ENCODE data around the gene MN1. TPM values are rescaled to one million over a fixed set of nuclear protein-coding genes. Genes with fewer than 3 reads are reported as not detected.

The MN1 gene
- total and polyA plus RNA-seq, 2 donors (not counting 1 experiment from before 2014, with no cell fraction given): 2.8 to 7.4 TPM

GRCh38 chr22:27839057-27839660 is 37.6 kb upstream of the MN1 start:
- no peak overlapping the region for H3K27ac ChIP-seq (ENCODE audit: insufficient read depth, low read length)

DNA sequence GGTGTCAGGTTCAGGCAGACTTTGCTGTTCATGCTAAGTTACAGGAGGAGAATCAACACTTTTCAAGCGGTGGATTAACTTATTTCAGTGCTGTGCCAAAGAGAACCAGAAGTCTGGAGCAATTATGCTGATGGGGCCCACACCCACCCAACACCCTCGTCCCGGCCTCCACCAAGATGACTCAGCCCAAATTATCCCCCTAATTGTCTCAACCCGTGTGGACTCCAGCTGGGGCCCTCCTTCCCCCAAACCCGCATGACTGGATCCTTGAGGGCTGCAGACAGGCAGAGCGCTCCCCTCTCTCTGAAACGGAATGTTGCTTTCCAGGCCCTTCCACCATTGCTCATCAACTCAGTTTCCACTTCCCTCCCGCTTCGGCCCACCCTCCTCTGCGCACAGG is 34.6 kb upstream of the MN1 start:
- Histone ChIP-seq H3K27me3 (ENCODE audit: control insufficient read depth, insufficient read depth, low read length) (no peaks in the 10 kb centered on the region), H3K9ac (ENCODE audit: insufficient read depth, low read length) (no peak overlapping the region), H3K36me3 (ENCODE audit: control insufficient read depth, insufficient read depth, low read length) (no peaks in the 10 kb centered on the region), H3K79me2 (ENCODE audit: control insufficient read depth, insufficient read depth, low read length) (no peaks in the 10 kb centered on the region), H3K4me1 (ENCODE audit: control insufficient read depth, extremely low read depth, insufficient read depth, low read length) (peaks cover 4% of the 10 kb centered on the region), H4K20me1 (ENCODE audit: control insufficient read depth, extremely low read depth, insufficient read depth, low read length) (no peaks in the 10 kb centered on the region), H2AFZ (ENCODE audit: low read length) (no peak overlapping the region), H3K4me3 (replicated peaks in 1 of 4; ENCODE audit: control extremely low read depth in 1 of 4, insufficient read depth in 1 of 4, low read depth in 3 of 4, low read length in 4 of 4) (no peak overlapping the region), H3K4me2 (ENCODE audit: extremely low read depth, insufficient read depth, low read length) (no peak overlapping the region), H3K9me3 (ENCODE audit: control insufficient read depth, insufficient read depth, low read depth, low read length) (no peaks in the 10 kb centered on the region), H3K27ac (ENCODE audit: insufficient read depth, low read length) (no peak overlapping the region)
- DNase-seq (ENCODE audit: low read depth in 2 of 2): peak in 1 of 2 donors; percentile 22
- no peak for TF ChIP-seq EZH2 (IDR thresholded peaks at IDR 0.05; ENCODE audit: low read length, missing control alignments)
- TF ChIP-seq, protein P1, sequence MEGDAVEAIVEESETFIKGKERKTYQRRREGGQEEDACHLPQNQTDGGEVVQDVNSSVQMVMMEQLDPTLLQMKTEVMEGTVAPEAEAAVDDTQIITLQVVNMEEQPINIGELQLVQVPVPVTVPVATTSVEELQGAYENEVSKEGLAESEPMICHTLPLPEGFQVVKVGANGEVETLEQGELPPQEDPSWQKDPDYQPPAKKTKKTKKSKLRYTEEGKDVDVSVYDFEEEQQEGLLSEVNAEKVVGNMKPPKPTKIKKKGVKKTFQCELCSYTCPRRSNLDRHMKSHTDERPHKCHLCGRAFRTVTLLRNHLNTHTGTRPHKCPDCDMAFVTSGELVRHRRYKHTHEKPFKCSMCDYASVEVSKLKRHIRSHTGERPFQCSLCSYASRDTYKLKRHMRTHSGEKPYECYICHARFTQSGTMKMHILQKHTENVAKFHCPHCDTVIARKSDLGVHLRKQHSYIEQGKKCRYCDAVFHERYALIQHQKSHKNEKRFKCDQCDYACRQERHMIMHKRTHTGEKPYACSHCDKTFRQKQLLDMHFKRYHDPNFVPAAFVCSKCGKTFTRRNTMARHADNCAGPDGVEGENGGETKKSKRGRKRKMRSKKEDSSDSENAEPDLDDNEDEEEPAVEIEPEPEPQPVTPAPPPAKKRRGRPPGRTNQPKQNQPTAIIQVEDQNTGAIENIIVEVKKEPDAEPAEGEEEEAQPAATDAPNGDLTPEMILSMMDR (conservative IDR thresholded peaks at IDR 0.05 in 1 of 2, IDR thresholded peaks at IDR 0.05 in 1 of 2; ENCODE audit: low read depth in 1 of 2, low read length in 2 of 2): no peak

More at GRCh38 chr22:27839057-27839660, 37.6 kb upstream of the MN1 start:
- no peak for DNase-seq (ENCODE audit: low read depth in 2 of 2)
- no peak overlapping the region for H3K9ac ChIP-seq (ENCODE audit: insufficient read depth, low read length)
- peaks cover 4% of the 10 kb centered on the region for H3K4me1 ChIP-seq (ENCODE audit: control insufficient read depth, extremely low read depth, insufficient read depth, low read length)
- H3K27me3 ChIP-seq (ENCODE audit: control insufficient read depth, insufficient read depth, low read length): no peaks in the 10 kb centered on the region
- H3K4me3 ChIP-seq (replicated peaks in 1 of 4; ENCODE audit: control extremely low read depth in 1 of 4, insufficient read depth in 1 of 4, low read depth in 3 of 4, low read length in 4 of 4): no peak overlapping the region
- no peaks in the 10 kb centered on the region for H3K36me3 ChIP-seq (ENCODE audit: control insufficient read depth, insufficient read depth, low read length)
- H3K4me2 ChIP-seq (ENCODE audit: extremely low read depth, insufficient read depth, low read length): no peak overlapping the region
- H4K20me1 ChIP-seq (ENCODE audit: control insufficient read depth, extremely low read depth, insufficient read depth, low read length): no peaks in the 10 kb centered on the region
- H3K9me3 ChIP-seq (ENCODE audit: control insufficient read depth, insufficient read depth, low read depth, low read length): no peaks in the 10 kb centered on the region
- no peak overlapping the region for H2AFZ ChIP-seq (ENCODE audit: low read length)
- TF ChIP-seq, protein P1 (conservative IDR thresholded peaks at IDR 0.05 in 1 of 2, IDR thresholded peaks at IDR 0.05 in 1 of 2; ENCODE audit: low read depth in 1 of 2, low read length in 2 of 2): no peak
- no peak for TF ChIP-seq EZH2 (IDR thresholded peaks at IDR 0.05; ENCODE audit: low read length, missing control alignments)
- H3K79me2 ChIP-seq (ENCODE audit: control insufficient read depth, insufficient read depth, low read length): no peaks in the 10 kb centered on the region

DNA sequence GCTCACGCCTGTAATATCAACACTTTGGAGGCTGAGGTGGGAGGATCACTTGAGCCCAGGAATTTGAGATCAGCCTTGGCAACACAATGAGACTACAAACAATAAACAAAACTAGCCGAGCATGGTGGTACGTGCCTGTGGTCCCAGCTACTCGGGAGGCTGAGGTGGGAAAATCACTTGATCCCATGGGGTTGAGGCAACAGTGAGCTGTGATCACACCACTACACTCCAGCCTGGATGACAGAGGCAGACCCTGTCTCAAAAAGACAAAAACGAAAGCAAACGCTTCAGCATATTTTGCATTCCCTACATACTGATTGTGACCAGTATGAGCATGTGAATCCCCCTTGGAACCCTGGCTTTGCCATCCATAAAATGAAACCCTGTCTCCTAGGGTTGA is 33.9 kb upstream of the MN1 start:
- Histone ChIP-seq H3K36me3 (ENCODE audit: control insufficient read depth, insufficient read depth, low read length) (no peaks in the 10 kb centered on the region), H3K9ac (ENCODE audit: insufficient read depth, low read length) (no peak overlapping the region), H3K9me3 (ENCODE audit: control insufficient read depth, insufficient read depth, low read depth, low read length) (no peaks in the 10 kb centered on the region), H3K4me3 (replicated peaks in 1 of 4; ENCODE audit: control extremely low read depth in 1 of 4, insufficient read depth in 1 of 4, low read depth in 3 of 4, low read length in 4 of 4) (no peak overlapping the region), H4K20me1 (ENCODE audit: control insufficient read depth, extremely low read depth, insufficient read depth, low read length) (no peaks in the 10 kb centered on the region), H3K4me1 (ENCODE audit: control insufficient read depth, extremely low read depth, insufficient read depth, low read length) (peaks cover 4% of the 10 kb centered on the region), H3K27ac (ENCODE audit: insufficient read depth, low read length) (no peak overlapping the region), H3K4me2 (ENCODE audit: extremely low read depth, insufficient read depth, low read length) (no peak overlapping the region), H3K79me2 (ENCODE audit: control insufficient read depth, insufficient read depth, low read length) (no peaks in the 10 kb centered on the region), H2AFZ (ENCODE audit: low read length) (no peak overlapping the region), H3K27me3 (ENCODE audit: control insufficient read depth, insufficient read depth, low read length) (no peaks in the 10 kb centered on the region)
- no peak for TF ChIP-seq EZH2 (IDR thresholded peaks at IDR 0.05; ENCODE audit: low read length, missing control alignments)
- TF ChIP-seq, protein P1 (conservative IDR thresholded peaks at IDR 0.05 in 1 of 2, IDR thresholded peaks at IDR 0.05 in 1 of 2; ENCODE audit: low read depth in 1 of 2, low read length in 2 of 2): no peak
- peak in 1 of 2 donors; percentile 60 for DNase-seq (ENCODE audit: low read depth in 2 of 2)
